K562 (cell line): Measurements from ENCODE around the gene FOXM1. TPM values are rescaled to one million over a fixed set of nuclear protein-coding genes. Genes with fewer than 3 reads are reported as not detected.
"Not testable (repeated sequence)": the region's sequence is repeated elsewhere in the genome, so short reads cannot be mapped to it uniquely, and the experiment has no call there.

Experiments
- ATAC-seq: fragments of 200-7000 bp; cut with Tn5 transposase; 3 replicates; pipeline ENCODE4 v1.9.1; 2020; ENCODE audit warnings: moderate library complexity
- BruUV-seq: library from RNA; stranded (reverse); fragments of 400-500 nt; replicated peaks from 2 replicates; lab custom pipeline; 2021; lab: Mats Ljungman, UMichigan
- CTCF ChIA-PET: fragments of 300-600 bp; formaldehyde crosslinking; extraction: SDS; loops from one replicate; lab custom pipeline; 2021; ENCODE audit warnings: low intra/inter-chr PET ratio; lab: Yijun Ruan, JAX
- POLR2A ChIA-PET: fragments of 300-600, 350-650 bp; sonication (Branson Sonifier 250); formaldehyde crosslinking; extraction: SDS; loops from one replicate; lab custom pipeline; 2021; ENCODE audit warnings: antibody characterized with exemption, inconsistent platforms; lab: Yijun Ruan, JAX
- DNase-seq, 4 experiments: peaks; one replicate each; pipeline versions ENCODE4 v3.0.0 to v3.0.0-alpha.2; 2011 to 2018; ENCODE audit warnings: low spot score in 3 of 4, mixed read lengths in 3 of 4; ENCODE audit errors: extremely low read depth in 1 of 4
- FAIRE-seq: peaks from 2 replicates; lab custom pipeline; 2011; peaks lifted over from hg19 to GRCh38; lab: Jason Lieb, UNC
- H2AFZ ChIP-seq: 2 replicates; pipeline ENCODE4 v1.6.0; 2011; ENCODE audit warnings: low read depth, low read length, control low read depth, inconsistent platforms
- H3K27ac ChIP-seq: fragments of 200-600 bp; 3 replicates; pipeline ENCODE4 v1.8.0; 2011; ENCODE audit warnings: low read depth, mild to moderate bottlenecking, control low read depth, inconsistent platforms, low read length, moderate library complexity, mixed read lengths; ENCODE audit errors: extremely low read depth
- H3K27me3 ChIP-seq, 2 experiments: fragments of 300-600 bp in 1 of 2; 2 replicates in 1 of 2; 3 replicates in 1 of 2; pipeline versions ENCODE4 v1.6.0 to v1.8.0; 2011; ENCODE audit warnings: inconsistent platforms in 2 of 2, low read length in 2 of 2, mild to moderate bottlenecking in 1 of 2, mixed read lengths in 1 of 2, moderate library complexity in 1 of 2; ENCODE audit not compliant: control insufficient read depth in 2 of 2, insufficient read depth in 2 of 2
- H3K36me3 ChIP-seq: fragments of 300-600 bp; 3 replicates; pipeline ENCODE4 v1.8.0; 2011; ENCODE audit warnings: mild to moderate bottlenecking, low read length, inconsistent platforms; ENCODE audit not compliant: control insufficient read depth, insufficient read depth
- H3K4me1 ChIP-seq, 2 experiments: fragments of 200-600 bp in 1 of 2; replicated peaks in 1 of 2; 2 replicates in 1 of 2; 3 replicates in 1 of 2; pipeline versions ENCODE4 v1.5.1 to v1.8.0; 2011; ENCODE audit warnings: inconsistent platforms in 2 of 2, low read length in 2 of 2, mild to moderate bottlenecking in 1 of 2, mixed read lengths in 1 of 2, moderate library complexity in 1 of 2; ENCODE audit not compliant: control insufficient read depth in 2 of 2, insufficient read depth in 2 of 2
- H3K4me2 ChIP-seq: 2 replicates; pipeline ENCODE4 v1.6.1; 2011; ENCODE audit warnings: low read length, control low read depth, inconsistent platforms, mixed read lengths; ENCODE audit not compliant: insufficient read depth
- H3K4me3 ChIP-seq: fragments of 200-600 bp; sonication (generic), shearing (Covaris generic); 2 replicates; pipeline ENCODE4 v1.5.1; 2016; ENCODE audit warnings: control low read depth, inconsistent platforms
- H3K79me2 ChIP-seq: fragments of 200-600 bp; 3 replicates; pipeline ENCODE4 v1.8.0; 2011; ENCODE audit warnings: low read length, inconsistent platforms; ENCODE audit not compliant: control insufficient read depth, insufficient read depth
- H3K9ac ChIP-seq, 2 experiments: 2 replicates each; pipeline versions ENCODE4 v1.6.0 to v1.6.1; 2011; ENCODE audit warnings: low read depth in 2 of 2, low read length in 2 of 2, control low read depth in 1 of 2, inconsistent platforms in 1 of 2, mild to moderate bottlenecking in 1 of 2, mixed read lengths in 1 of 2; ENCODE audit not compliant: insufficient read depth in 1 of 2
- H3K9me1 ChIP-seq: one replicate; pipeline ENCODE4 v1.6.0; 2011; ENCODE audit warnings: inconsistent platforms, mild to moderate bottlenecking, low read length, moderate library complexity; ENCODE audit not compliant: control insufficient read depth, insufficient read depth
- H3K9me3 ChIP-seq: replicated peaks from 2 replicates; pipeline ENCODE4 v1.5.1; 2011; ENCODE audit warnings: low read depth, low read length, inconsistent platforms; ENCODE audit not compliant: control insufficient read depth, insufficient read depth
- H4K20me1 ChIP-seq: replicated peaks from 2 replicates; pipeline ENCODE4 v1.6.1; 2011; ENCODE audit warnings: low read length, inconsistent platforms, mixed read lengths; ENCODE audit not compliant: control insufficient read depth, insufficient read depth
- ETS2 ChIP-seq: IDR thresholded peaks from 2 replicates; pipeline ENCODE4 v1.6.1; 2016; ENCODE audit warnings: borderline replicate concordance, missing genetic modification characterization, mild to moderate bottlenecking, moderate library complexity, missing compliant biosample characterization; ENCODE audit not compliant: poor library complexity, severe bottlenecking
- GTF2A2 ChIP-seq: IDR thresholded peaks from 2 replicates; pipeline ENCODE4 v1.6.1; 2016; ENCODE audit warnings: mild to moderate bottlenecking, missing genetic modification characterization, missing compliant biosample characterization
- KAT7 ChIP-seq: sonication (generic); formaldehyde crosslinking; IDR thresholded peaks from 2 replicates; pipeline ENCODE4 v1.8.0; 2022; ENCODE audit warnings: missing genetic modification reagents, mild to moderate bottlenecking, borderline replicate concordance
- MGA ChIP-seq: fragments of 450-650 bp; IDR thresholded peaks from 2 replicates; pipeline ENCODE4 v1.6.1; 2016; ENCODE audit warnings: mild to moderate bottlenecking, moderate library complexity
- NONO ChIP-seq, 2 experiments: fragments of 200-400 bp in 1 of 2; fragments of 450-650 bp in 1 of 2; formaldehyde crosslinking in 1 of 2; IDR thresholded peaks; 2 replicates each; pipeline ENCODE4 v1.6.1; 2017; ENCODE audit warnings: low read depth in 2 of 2, mild to moderate bottlenecking in 2 of 2, moderate library complexity in 2 of 2, low read length in 1 of 2
- SMARCC2 ChIP-seq: fragments of 450-650 bp; IDR thresholded peaks from 2 replicates; pipeline ENCODE4 v1.6.1; 2017; ENCODE audit warnings: antibody characterized with exemption, moderate library complexity, mild to moderate bottlenecking, low read depth
- ZNF589 ChIP-seq: fragments of 200-800 bp; sonication (Bioruptor generic); IDR thresholded peaks from 2 replicates; pipeline ENCODE4 v1.6.1; 2016; ENCODE audit warnings: low read depth, missing genetic modification characterization, missing compliant biosample characterization
- WGBS: fragments of 100-300 bp; shearing (Covaris generic); methylation state at CpG from one replicate; pipeline ENCODE4 v1.1.6; 2016; ENCODE audit warnings: low coverage, mixed read lengths; ENCODE audit not compliant: insufficient coverage; ENCODE audit errors: missing lambda C conversion rate; 5-methylcytosine and 5-hydroxymethylcytosine counted together
- in situ Hi-C: fragments of 300-500 bp; cut with MboI; formaldehyde crosslinking; loops from 4 replicates; pipeline ENCODE4 v1.15.0; 2018; ENCODE audit warnings: inconsistent platforms, mixed read lengths
- intact Hi-C: fragments of 100-400 bp; cut with micrococcal nuclease; formaldehyde crosslinking; loops from 2 replicates; pipeline ENCODE4 v1.14.2; 2022
- polyA plus RNA-seq, 8 experiments: library from polyadenylated mRNA; depleted of rRNA in 4 of 8; stranded (reverse) in 5 of 8; unstranded in 3 of 8; fragments of >200 nt; fragmentation: Nextera tagmentation in 2 of 8; fragmentation: Illumina TruSeq in 1 of 8; extraction: Ambion mirVana in 2 of 8; extraction: Trizol in 1 of 8; gene quantifications; 2 replicates each; pipeline versions ENCODE4 v1.2.1 to v1.2.3, GENCODE V29; 2011 to 2014; ENCODE audit warnings: inconsistent platforms in 1 of 8, missing spikeins in 1 of 8
- total RNA-seq, 7 experiments: library from RNA; depleted of rRNA in 6 of 7; stranded (reverse); fragments of >200 nt in 6 of 7; fragmentation: Illumina TruSeq in 2 of 7; extraction: Trizol in 2 of 7; gene quantifications; 2 replicates each; pipeline versions ENCODE4 v1.2.1 to v1.2.3, GENCODE V29; 2011 to 2021; ENCODE audit warnings: low replicate concordance in 1 of 7

FOXM1 gene
- total and polyA plus RNA-seq, 9 of the 15 experiments (the other 6 are each of a cell fraction or from before 2014, with no cell fraction given): 8.9 to 46.9 (median 17.2) TPM

- TF ChIP-seq MGA (no peak), SMARCC2 (no peak), KAT7 (CRISPR knock-in tag) (0 out of 2 replicates have a peak, but pooled peaks have one; percentile 16), NONO (IDR thresholded peaks at IDR 0.05; ENCODE audit: low read depth in 2 of 2, low read length in 1 of 2) (0 out of 4 replicates have a peak, but pooled peaks of 1 of the 2 experiments have one; percentile 8), GTF2A2 (tag) (no peak), ETS2 (no peak), ZNF589 (0 out of 2 replicates have a peak, but pooled peaks have one; percentile 22)
Measured at GRCh38 chr12:2876431-2877046, 435 bp downstream of the FOXM1 start (continued).

GRCh38 chr12:2868986-2869632, 7.9 kb downstream of the FOXM1 start:
- H3K79me2 ChIP-seq, ATAC-seq, H3K27me3 ChIP-seq, H3K4me3 ChIP-seq, H3K4me2 ChIP-seq, H3K9ac ChIP-seq, H4K20me1 ChIP-seq, H3K9me3 ChIP-seq, H3K4me1 ChIP-seq, FAIRE-seq, H3K9me1 ChIP-seq, H3K27ac ChIP-seq, DNase-seq, BruUV-seq, CTCF ChIA-PET, H2AFZ ChIP-seq, intact Hi-C loops, POLR2A ChIA-PET, in situ Hi-C loops: not testable (repeated sequence)
- 73% methylated on average over 5 of the region's 9 CpGs for WGBS
- H3K36me3 ChIP-seq: peaks cover 74% of the 10 kb centered on the region
